WTC11 (cell line): ENCODE results near the gene MLXIP. TPM values are rescaled to one million over a fixed set of nuclear protein-coding genes. Genes with fewer than 3 reads are reported as not detected.

Experiments used
- ATAC-seq: fragments of 200-7000 bp; cut with Tn5 transposase; 2 replicates; pipeline ENCODE4 v1.10.0; 2021; ENCODE audit warnings: mild to moderate bottlenecking, moderate library complexity
- CTCF ChIA-PET: fragments of 300-600 bp; sonication (Branson Sonifier 250); formaldehyde crosslinking; loops from one replicate; lab custom pipeline; 2021; ENCODE audit warnings: antibody characterized with exemption; lab: Charles Lee
- POLR2A ChIA-PET: fragments of 350-600 bp; sonication (Branson Sonifier 250); formaldehyde crosslinking; loops from one replicate; lab custom pipeline; 2021; ENCODE audit warnings: antibody characterized with exemption; lab: Charles Lee
- DNase-seq: peaks from one replicate; pipeline ENCODE4 v3.0.0; 2021; ENCODE audit warnings: low spot score
- H3K27ac Mint-ChIP-seq: 2 replicates; pipeline ENCODE4 v1.8.0; 2021; ENCODE audit warnings: mixed read lengths
- H3K27me3 Mint-ChIP-seq: 2 replicates; pipeline ENCODE4 v1.8.0; 2021; ENCODE audit warnings: low read depth, mild to moderate bottlenecking, moderate library complexity, mixed read lengths
- H3K36me3 Mint-ChIP-seq: 2 replicates; pipeline ENCODE4 v1.8.0; 2021; ENCODE audit warnings: mixed read lengths
- H3K4me1 Mint-ChIP-seq: 2 replicates; pipeline ENCODE4 v1.8.0; 2022; ENCODE audit warnings: mixed read lengths
- H3K4me3 Mint-ChIP-seq: 2 replicates; pipeline ENCODE4 v1.8.0; 2021; ENCODE audit warnings: mild to moderate bottlenecking, moderate library complexity, mixed read lengths
- H3K9me3 Mint-ChIP-seq: 2 replicates; pipeline ENCODE4 v1.8.0; 2021; ENCODE audit warnings: mixed read lengths
- ATF1 ChIP-seq: sonication (generic); formaldehyde crosslinking; IDR thresholded peaks from 2 replicates; pipeline ENCODE4 v1.8.1; 2023; ENCODE audit warnings: mild to moderate bottlenecking, moderate library complexity, missing genetic modification reagents
- CBFB ChIP-seq: sonication (generic); formaldehyde crosslinking; IDR thresholded peaks from 2 replicates; pipeline ENCODE4 v1.8.1; 2022; ENCODE audit warnings: mild to moderate bottlenecking, low read depth, missing genetic modification reagents
- RORB ChIP-seq: fragments of 250-450 bp; sonication (Bioruptor Pico); IDR thresholded peaks from 2 replicates; pipeline ENCODE4 v1.9.0; 2021; ENCODE audit warnings: mild to moderate bottlenecking
- ZNF396 ChIP-seq: fragments of 250-450 bp; sonication (Bioruptor Pico); IDR thresholded peaks from 2 replicates; pipeline ENCODE4 v1.8.0; 2021; ENCODE audit warnings: mild to moderate bottlenecking, moderate library complexity, borderline replicate concordance
- total RNA-seq: library from RNA; stranded (reverse); gene quantifications from 3 replicates; pipeline ENCODE4 v1.2.3, GENCODE V29; 2021
- TF ChIP-seq, protein P1 (sequence below): sonication (generic); formaldehyde crosslinking; IDR thresholded peaks from 2 replicates; pipeline ENCODE4 v1.8.0; 2023; ENCODE audit warnings: missing genetic modification reagents, mild to moderate bottlenecking, borderline replicate concordance
- TF ChIP-seq, protein P2 (sequence below): sonication (generic); formaldehyde crosslinking; IDR thresholded peaks from 2 replicates; pipeline ENCODE4 v1.8.1; 2022; ENCODE audit warnings: mild to moderate bottlenecking, missing genetic modification reagents, moderate library complexity, borderline replicate concordance
- TF ChIP-seq, protein P3 (sequence below): fragments of 250-450 bp; sonication (Bioruptor Pico); IDR thresholded peaks from 2 replicates; pipeline ENCODE4 v1.9.0; 2021; ENCODE audit warnings: mild to moderate bottlenecking
- TF ChIP-seq, protein P4 (sequence below): sonication (generic); formaldehyde crosslinking; IDR thresholded peaks from 2 replicates; pipeline ENCODE4 v1.8.1; 2023; ENCODE audit warnings: mild to moderate bottlenecking, missing genetic modification reagents
- TF ChIP-seq, protein P5 (sequence below): fragments of 250-450 bp; sonication (Bioruptor Pico); IDR thresholded peaks from 2 replicates; pipeline ENCODE4 v1.9.0; 2021; ENCODE audit warnings: moderate library complexity, mild to moderate bottlenecking, inconsistent platforms, borderline replicate concordance
- TF ChIP-seq, protein P6 (sequence below): fragments of 250-450 bp; sonication (Bioruptor Pico); IDR thresholded peaks from 2 replicates; pipeline ENCODE4 v1.9.0; 2021; ENCODE audit warnings: mild to moderate bottlenecking, borderline replicate concordance

Gene MLXIP
- total RNA-seq, 1 experiment from 2014 or later, result 49.4 TPM

DNA sequence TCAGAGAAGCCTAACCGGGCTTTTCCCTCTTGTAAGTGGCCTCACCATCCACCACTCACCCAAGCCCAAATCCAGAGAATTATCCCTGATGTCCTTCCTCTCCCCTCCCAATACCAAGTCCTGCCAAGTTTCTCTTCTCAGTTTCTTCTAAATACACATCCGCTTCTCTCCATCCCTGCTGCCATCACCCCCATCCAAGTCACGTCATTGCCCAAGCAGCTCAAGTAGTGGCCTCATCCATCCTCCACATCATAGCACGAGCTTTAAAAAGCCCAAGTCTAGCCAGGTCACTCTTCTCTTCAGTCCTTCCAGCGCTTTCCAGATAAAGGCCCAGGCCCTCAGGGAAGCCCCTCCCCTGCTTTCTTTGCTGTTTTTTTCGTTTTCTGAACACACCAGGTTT is 70.1 kb downstream of the MLXIP start (continued):
- TF ChIP-seq, protein P1, sequence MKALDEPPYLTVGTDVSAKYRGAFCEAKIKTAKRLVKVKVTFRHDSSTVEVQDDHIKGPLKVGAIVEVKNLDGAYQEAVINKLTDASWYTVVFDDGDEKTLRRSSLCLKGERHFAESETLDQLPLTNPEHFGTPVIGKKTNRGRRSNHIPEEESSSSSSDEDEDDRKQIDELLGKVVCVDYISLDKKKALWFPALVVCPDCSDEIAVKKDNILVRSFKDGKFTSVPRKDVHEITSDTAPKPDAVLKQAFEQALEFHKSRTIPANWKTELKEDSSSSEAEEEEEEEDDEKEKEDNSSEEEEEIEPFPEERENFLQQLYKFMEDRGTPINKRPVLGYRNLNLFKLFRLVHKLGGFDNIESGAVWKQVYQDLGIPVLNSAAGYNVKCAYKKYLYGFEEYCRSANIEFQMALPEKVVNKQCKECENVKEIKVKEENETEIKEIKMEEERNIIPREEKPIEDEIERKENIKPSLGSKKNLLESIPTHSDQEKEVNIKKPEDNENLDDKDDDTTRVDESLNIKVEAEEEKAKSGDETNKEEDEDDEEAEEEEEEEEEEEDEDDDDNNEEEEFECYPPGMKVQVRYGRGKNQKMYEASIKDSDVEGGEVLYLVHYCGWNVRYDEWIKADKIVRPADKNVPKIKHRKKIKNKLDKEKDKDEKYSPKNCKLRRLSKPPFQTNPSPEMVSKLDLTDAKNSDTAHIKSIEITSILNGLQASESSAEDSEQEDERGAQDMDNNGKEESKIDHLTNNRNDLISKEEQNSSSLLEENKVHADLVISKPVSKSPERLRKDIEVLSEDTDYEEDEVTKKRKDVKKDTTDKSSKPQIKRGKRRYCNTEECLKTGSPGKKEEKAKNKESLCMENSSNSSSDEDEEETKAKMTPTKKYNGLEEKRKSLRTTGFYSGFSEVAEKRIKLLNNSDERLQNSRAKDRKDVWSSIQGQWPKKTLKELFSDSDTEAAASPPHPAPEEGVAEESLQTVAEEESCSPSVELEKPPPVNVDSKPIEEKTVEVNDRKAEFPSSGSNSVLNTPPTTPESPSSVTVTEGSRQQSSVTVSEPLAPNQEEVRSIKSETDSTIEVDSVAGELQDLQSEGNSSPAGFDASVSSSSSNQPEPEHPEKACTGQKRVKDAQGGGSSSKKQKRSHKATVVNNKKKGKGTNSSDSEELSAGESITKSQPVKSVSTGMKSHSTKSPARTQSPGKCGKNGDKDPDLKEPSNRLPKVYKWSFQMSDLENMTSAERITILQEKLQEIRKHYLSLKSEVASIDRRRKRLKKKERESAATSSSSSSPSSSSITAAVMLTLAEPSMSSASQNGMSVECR (CRISPR knock-in tag), result no peak
- no peak for TF ChIP-seq CBFB (CRISPR knock-in tag)
- TF ChIP-seq, protein P2, sequence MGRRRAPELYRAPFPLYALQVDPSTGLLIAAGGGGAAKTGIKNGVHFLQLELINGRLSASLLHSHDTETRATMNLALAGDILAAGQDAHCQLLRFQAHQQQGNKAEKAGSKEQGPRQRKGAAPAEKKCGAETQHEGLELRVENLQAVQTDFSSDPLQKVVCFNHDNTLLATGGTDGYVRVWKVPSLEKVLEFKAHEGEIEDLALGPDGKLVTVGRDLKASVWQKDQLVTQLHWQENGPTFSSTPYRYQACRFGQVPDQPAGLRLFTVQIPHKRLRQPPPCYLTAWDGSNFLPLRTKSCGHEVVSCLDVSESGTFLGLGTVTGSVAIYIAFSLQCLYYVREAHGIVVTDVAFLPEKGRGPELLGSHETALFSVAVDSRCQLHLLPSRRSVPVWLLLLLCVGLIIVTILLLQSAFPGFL (CRISPR knock-in tag), result no peak

DNA sequence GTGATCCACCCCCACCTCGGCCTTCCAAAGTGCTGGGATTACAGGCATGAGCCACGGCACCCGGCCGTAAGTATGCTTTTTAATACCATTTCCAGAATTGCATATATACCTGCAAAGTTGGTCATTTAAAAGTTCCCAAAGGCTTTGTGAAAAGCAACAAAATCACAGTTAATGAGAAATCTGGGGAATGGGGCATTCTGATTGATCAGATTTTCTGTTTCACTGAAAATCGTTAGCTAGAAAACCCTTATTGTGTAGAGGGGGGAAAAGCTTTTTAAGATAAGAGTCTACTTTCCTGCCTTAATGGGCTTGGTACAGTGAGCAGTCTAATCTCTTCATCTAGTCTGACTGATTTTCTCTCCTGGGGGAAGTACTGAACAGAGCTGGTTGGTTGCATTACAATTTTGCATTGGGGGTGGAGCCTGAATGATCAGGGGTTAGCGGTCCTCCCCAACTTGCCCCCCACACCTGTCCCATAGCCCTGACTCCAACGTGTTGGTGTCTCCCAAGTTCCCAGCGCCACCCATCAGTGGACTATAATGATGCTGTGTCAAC is 71.6 kb downstream of the MLXIP start:
- ChIA-PET POLR2A (no interaction called here), CTCF (interaction anchor here (1.4 kb wide), 1 partner anchor 96 kb away, joined by 3 read pairs; no protein-coding TSS in a partner anchor)
- DNase-seq (no peak), ATAC-seq (no peak)
- Mint-ChIP-seq H3K27ac (no peak overlapping the region), H3K4me1 (peaks cover 2% of the 10 kb centered on the region; the same call in 1 of the 2 replicates), H3K9me3 (no peaks in the 10 kb centered on the region), H3K36me3 (no peaks in the 10 kb centered on the region), H3K4me3 (no peak overlapping the region), H3K27me3 (no peaks in the 10 kb centered on the region)
- TF ChIP-seq RORB (no peak), ZNF396 (CRISPR knock-in tag) (no peak), ATF1 (CRISPR knock-in tag) (no peak)
- TF ChIP-seq, protein P3, sequence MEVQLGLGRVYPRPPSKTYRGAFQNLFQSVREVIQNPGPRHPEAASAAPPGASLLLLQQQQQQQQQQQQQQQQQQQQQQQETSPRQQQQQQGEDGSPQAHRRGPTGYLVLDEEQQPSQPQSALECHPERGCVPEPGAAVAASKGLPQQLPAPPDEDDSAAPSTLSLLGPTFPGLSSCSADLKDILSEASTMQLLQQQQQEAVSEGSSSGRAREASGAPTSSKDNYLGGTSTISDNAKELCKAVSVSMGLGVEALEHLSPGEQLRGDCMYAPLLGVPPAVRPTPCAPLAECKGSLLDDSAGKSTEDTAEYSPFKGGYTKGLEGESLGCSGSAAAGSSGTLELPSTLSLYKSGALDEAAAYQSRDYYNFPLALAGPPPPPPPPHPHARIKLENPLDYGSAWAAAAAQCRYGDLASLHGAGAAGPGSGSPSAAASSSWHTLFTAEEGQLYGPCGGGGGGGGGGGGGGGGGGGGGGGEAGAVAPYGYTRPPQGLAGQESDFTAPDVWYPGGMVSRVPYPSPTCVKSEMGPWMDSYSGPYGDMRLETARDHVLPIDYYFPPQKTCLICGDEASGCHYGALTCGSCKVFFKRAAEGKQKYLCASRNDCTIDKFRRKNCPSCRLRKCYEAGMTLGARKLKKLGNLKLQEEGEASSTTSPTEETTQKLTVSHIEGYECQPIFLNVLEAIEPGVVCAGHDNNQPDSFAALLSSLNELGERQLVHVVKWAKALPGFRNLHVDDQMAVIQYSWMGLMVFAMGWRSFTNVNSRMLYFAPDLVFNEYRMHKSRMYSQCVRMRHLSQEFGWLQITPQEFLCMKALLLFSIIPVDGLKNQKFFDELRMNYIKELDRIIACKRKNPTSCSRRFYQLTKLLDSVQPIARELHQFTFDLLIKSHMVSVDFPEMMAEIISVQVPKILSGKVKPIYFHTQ (CRISPR knock-in tag), result no peak
- TF ChIP-seq, protein P4, sequence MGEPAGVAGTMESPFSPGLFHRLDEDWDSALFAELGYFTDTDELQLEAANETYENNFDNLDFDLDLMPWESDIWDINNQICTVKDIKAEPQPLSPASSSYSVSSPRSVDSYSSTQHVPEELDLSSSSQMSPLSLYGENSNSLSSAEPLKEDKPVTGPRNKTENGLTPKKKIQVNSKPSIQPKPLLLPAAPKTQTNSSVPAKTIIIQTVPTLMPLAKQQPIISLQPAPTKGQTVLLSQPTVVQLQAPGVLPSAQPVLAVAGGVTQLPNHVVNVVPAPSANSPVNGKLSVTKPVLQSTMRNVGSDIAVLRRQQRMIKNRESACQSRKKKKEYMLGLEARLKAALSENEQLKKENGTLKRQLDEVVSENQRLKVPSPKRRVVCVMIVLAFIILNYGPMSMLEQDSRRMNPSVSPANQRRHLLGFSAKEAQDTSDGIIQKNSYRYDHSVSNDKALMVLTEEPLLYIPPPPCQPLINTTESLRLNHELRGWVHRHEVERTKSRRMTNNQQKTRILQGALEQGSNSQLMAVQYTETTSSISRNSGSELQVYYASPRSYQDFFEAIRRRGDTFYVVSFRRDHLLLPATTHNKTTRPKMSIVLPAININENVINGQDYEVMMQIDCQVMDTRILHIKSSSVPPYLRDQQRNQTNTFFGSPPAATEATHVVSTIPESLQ (CRISPR knock-in tag), result no peak
- TF ChIP-seq, protein P5, sequence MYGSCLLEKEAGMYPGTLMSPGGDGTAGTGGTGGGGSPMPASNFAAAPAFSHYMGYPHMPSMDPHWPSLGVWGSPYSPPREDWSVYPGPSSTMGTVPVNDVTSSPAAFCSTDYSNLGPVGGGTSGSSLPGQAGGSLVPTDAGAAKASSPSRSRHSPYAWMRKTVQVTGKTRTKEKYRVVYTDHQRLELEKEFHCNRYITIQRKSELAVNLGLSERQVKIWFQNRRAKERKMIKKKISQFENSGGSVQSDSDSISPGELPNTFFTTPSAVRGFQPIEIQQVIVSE (CRISPR knock-in tag), result no peak
- TF ChIP-seq, protein P6, sequence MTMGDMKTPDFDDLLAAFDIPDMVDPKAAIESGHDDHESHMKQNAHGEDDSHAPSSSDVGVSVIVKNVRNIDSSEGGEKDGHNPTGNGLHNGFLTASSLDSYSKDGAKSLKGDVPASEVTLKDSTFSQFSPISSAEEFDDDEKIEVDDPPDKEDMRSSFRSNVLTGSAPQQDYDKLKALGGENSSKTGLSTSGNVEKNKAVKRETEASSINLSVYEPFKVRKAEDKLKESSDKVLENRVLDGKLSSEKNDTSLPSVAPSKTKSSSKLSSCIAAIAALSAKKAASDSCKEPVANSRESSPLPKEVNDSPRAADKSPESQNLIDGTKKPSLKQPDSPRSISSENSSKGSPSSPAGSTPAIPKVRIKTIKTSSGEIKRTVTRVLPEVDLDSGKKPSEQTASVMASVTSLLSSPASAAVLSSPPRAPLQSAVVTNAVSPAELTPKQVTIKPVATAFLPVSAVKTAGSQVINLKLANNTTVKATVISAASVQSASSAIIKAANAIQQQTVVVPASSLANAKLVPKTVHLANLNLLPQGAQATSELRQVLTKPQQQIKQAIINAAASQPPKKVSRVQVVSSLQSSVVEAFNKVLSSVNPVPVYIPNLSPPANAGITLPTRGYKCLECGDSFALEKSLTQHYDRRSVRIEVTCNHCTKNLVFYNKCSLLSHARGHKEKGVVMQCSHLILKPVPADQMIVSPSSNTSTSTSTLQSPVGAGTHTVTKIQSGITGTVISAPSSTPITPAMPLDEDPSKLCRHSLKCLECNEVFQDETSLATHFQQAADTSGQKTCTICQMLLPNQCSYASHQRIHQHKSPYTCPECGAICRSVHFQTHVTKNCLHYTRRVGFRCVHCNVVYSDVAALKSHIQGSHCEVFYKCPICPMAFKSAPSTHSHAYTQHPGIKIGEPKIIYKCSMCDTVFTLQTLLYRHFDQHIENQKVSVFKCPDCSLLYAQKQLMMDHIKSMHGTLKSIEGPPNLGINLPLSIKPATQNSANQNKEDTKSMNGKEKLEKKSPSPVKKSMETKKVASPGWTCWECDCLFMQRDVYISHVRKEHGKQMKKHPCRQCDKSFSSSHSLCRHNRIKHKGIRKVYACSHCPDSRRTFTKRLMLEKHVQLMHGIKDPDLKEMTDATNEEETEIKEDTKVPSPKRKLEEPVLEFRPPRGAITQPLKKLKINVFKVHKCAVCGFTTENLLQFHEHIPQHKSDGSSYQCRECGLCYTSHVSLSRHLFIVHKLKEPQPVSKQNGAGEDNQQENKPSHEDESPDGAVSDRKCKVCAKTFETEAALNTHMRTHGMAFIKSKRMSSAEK, result no peak
- TF ChIP-seq, protein P2 (CRISPR knock-in tag), result no peak
